PC-9 (cell line): ENCODE data around the gene ANKRD33B.

Experiments
- CTCF ChIP-seq: fragments of 200-600 bp; sonication (generic); conservative IDR thresholded peaks from 2 replicates; pipeline ENCODE4 v1.6.1; 2017; ENCODE audit warnings: mixed run types, antibody characterized with exemption, mild to moderate bottlenecking, moderate library complexity
- EZH2 ChIP-seq: fragments of 200-600 bp; sonication (generic); IDR thresholded peaks from 2 replicates; pipeline ENCODE4 v1.8.0; 2017; ENCODE audit warnings: antibody characterized with exemption, low read depth

GRCh38 chr5:10538789-10539686, 24.8 kb upstream of the ANKRD33B start:
- no peak for TF ChIP-seq CTCF
- TF ChIP-seq EZH2: no peak
